Measurements from ENCODE around the gene SNAP29.
"Not testable (repeated sequence)": the region's sequence is repeated elsewhere in the genome, so short reads cannot be mapped to it uniquely, and the experiment has no call there.

SNAP29 gene

DNA sequence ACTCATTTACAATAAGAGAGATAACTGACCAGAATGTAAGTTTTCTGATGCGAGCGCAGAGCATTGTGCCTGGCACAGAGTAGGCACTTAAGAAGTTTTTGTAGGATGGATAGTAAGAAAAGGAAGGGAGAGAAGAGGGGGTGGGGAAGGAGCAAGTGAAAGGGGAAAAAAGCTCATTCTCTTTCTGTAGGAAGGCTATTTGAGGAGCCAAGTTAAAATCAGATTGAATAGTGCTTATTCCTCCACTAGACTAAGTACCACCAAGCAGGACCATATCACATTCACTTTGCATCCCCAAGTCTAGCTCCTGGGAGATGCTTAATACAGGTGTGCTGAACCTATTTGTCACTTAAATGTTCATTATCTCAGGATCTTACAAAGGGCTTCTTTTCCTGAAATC lies 44.3 kb downstream of the SNAP29 start:
- peaks cover 5% of the 10 kb centered on the region for H3K27me3 Mint-ChIP-seq (ENCODE audit: low read depth)
- H3K4me3 Mint-ChIP-seq = no peak overlapping the region
- H3K4me1 Mint-ChIP-seq = no peaks in the 10 kb centered on the region
- no peak for TF ChIP-seq CTCF (IDR thresholded peaks at IDR 0.05; ENCODE audit: unreplicated experiment in 3 of 3)
- H3K36me3 Mint-ChIP-seq (ENCODE audit: low read depth) = no peaks in the 10 kb centered on the region
- no peak overlapping the region for H3K27ac Mint-ChIP-seq
- H3K9me3 Mint-ChIP-seq = no peaks in the 10 kb centered on the region

- H3K27me3 Mint-ChIP-seq (ENCODE audit: low read depth) = peaks cover 5% of the 10 kb centered on the region
- H3K27ac Mint-ChIP-seq = no peak overlapping the region
- H3K4me3 Mint-ChIP-seq = no peak overlapping the region
- H3K9me3 Mint-ChIP-seq = no peaks in the 10 kb centered on the region
- no peak for TF ChIP-seq CTCF (IDR thresholded peaks at IDR 0.05; ENCODE audit: unreplicated experiment in 3 of 3)
- no peaks in the 10 kb centered on the region for H3K36me3 Mint-ChIP-seq (ENCODE audit: low read depth)
- no peaks in the 10 kb centered on the region for H3K4me1 Mint-ChIP-seq
These were observed 45.5 kb downstream of the SNAP29 start for GRCh38 chr22:20904008-20904979.

GRCh38 chr22:20904980-20905355 lies 46.2 kb downstream of the SNAP29 start:
- Mint-ChIP-seq H3K27me3 (ENCODE audit: low read depth) (peaks cover 5% of the 10 kb centered on the region), H3K36me3 (ENCODE audit: low read depth) (no peaks in the 10 kb centered on the region), H3K27ac (no peak overlapping the region), H3K4me3 (no peak overlapping the region), H3K9me3 (no peaks in the 10 kb centered on the region), H3K4me1 (no peaks in the 10 kb centered on the region)
- TF ChIP-seq CTCF (IDR thresholded peaks at IDR 0.05; ENCODE audit: unreplicated experiment in 3 of 3) = no peak

- Mint-ChIP-seq H3K36me3 (ENCODE audit: low read depth) (no peaks in the 10 kb centered on the region), H3K4me3 (no peak overlapping the region), H3K27ac (no peak overlapping the region), H3K9me3 (no peaks in the 10 kb centered on the region), H3K27me3 (ENCODE audit: low read depth) (peaks cover 5% of the 10 kb centered on the region), H3K4me1 (no peaks in the 10 kb centered on the region)
- TF ChIP-seq CTCF (IDR thresholded peaks at IDR 0.05; ENCODE audit: unreplicated experiment in 3 of 3) = no peak
These were observed 46.9 kb downstream of the SNAP29 start for GRCh38 chr22:20905415-20906386.

DNA sequence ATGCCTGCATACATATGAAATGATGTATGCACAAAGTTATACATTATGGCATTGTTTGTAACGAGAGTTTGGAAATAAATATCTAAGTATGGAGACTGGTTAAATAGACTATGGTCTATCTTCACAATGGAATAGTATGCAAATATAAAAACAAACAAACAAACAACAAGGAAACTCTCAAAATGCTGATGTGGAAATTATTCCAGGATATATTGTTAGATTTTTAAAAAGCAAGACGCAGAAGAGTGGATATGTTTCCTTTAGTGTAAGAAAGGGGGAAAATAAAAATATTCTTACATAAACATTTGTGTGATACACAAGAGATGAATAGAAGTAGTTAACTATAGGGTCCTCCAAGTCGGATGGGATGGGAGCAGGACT lies 47.6 kb downstream of the SNAP29 start:
- Mint-ChIP-seq H3K4me1 (no peaks in the 10 kb centered on the region), H3K27me3 (ENCODE audit: low read depth) (peaks cover 5% of the 10 kb centered on the region)

GRCh38 chr22:20908717-20909116 lies 49.9 kb downstream of the SNAP29 start:
- H3K27ac Mint-ChIP-seq; H3K9me3 Mint-ChIP-seq; H3K27me3 Mint-ChIP-seq (ENCODE audit: low read depth); H3K36me3 Mint-ChIP-seq (ENCODE audit: low read depth); H3K4me1 Mint-ChIP-seq; H3K4me3 Mint-ChIP-seq: not testable (repeated sequence)

More for the DNA sequence above, 47.6 kb downstream of the SNAP29 start:
- Mint-ChIP-seq H3K9me3 (no peaks in the 10 kb centered on the region), H3K36me3 (ENCODE audit: low read depth) (no peaks in the 10 kb centered on the region), H3K4me3 (no peak overlapping the region), H3K27ac (no peak overlapping the region)
- no peak for TF ChIP-seq CTCF (IDR thresholded peaks at IDR 0.05; ENCODE audit: unreplicated experiment in 3 of 3)

All from nephron (organoid).